Measurements from ENCODE around the gene CHST8. TPM values are rescaled to one million over a fixed set of nuclear protein-coding genes. Genes with fewer than 3 reads are reported as not detected.

CHST8 gene
- total RNA-seq, 1 experiment from 2014 or later: 0.12 TPM

- DNase-seq (ENCODE audit: extremely low read depth, low read depth): no peak
Observed at GRCh38 chr19:33730858-33731607, 109.3 kb downstream of the CHST8 start.

GRCh38 chr19:33731881-33732280 lies 110.1 kb downstream of the CHST8 start:
- no peak for DNase-seq (ENCODE audit: extremely low read depth, low read depth)

GRCh38 chr19:33734913-33735312 lies 113.2 kb downstream of the CHST8 start:
- DNase-seq (ENCODE audit: extremely low read depth, low read depth): no peak

DNA sequence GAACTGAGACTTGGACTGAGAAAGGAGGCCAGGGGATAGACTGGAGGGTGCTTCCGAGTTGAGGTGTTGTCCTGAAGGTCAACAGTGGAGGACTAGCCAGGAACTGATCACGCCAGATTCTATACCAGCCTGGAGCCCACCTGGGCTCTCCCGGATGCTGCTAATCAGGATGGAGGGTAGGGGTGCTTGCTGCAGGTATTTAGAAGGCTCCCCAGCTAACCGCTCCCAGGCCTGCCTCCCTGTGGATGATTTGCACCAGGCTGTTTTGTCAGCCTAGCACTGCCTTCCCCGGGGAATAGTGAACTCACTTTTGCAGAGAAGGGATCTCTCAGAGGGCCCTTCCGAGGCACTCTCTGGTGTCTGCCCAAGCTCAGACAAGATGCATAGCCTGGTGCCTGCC lies 114.4 kb downstream of the CHST8 start:
- DNase-seq (ENCODE audit: extremely low read depth, low read depth): no peak

DNA sequence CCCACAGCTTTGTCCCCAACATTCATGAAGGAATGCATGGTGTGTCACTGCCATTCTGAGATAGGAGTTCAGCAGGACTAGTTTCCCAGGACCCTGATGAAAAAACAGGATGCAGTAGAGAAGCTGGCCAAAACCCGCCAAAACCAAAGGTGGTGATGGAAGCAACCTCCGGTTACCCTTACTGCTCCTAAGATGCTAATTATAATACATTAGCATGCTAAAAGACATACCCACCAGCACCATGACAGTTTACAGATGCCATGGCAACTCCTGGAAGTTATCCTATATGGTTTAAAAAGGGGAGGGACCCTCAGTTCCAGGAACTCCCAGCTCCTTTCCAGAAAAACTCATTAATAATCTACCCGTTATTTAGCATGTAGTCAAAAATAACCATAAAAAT lies 115.0 kb downstream of the CHST8 start:
- DNase-seq (ENCODE audit: extremely low read depth, low read depth): no peak

GRCh38 chr19:33737681-33738371 lies 116.1 kb downstream of the CHST8 start:
- DNase-seq (ENCODE audit: extremely low read depth, low read depth): no peak

GRCh38 chr19:33740811-33741396 lies 119.2 kb downstream of the CHST8 start:
- peak; percentile 36 for DNase-seq (ENCODE audit: extremely low read depth, low read depth)

- DNase-seq (ENCODE audit: extremely low read depth, low read depth): no peak
Observed at GRCh38 chr19:33745297-33745696, 123.5 kb downstream of the CHST8 start.

GRCh38 chr19:33746159-33746558 lies 124.4 kb downstream of the CHST8 start:
- DNase-seq (ENCODE audit: extremely low read depth, low read depth): no peak

DNA sequence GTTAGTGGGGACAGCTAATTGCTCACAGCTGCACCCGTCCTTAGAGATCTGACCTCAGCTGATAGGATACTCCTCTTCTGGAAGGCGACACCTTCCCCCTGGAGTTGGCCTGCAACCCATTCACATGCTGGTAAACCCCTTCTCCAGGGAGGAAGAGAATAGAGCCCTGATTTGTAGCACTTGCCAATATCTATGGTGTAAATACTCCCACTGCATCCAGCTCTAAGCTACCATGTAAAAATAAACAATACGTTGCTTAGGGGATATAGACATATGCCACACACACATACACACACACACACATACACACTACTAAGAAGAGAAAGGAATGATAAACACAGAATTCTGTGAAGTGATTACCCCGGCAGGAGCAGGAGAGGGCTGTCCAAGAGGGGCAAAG lies 125.5 kb downstream of the CHST8 start:
- no peak for DNase-seq (ENCODE audit: extremely low read depth, low read depth)

- no peak for DNase-seq (ENCODE audit: extremely low read depth, low read depth)
Observed at GRCh38 chr19:33748231-33748630, 126.5 kb downstream of the CHST8 start.

DNA sequence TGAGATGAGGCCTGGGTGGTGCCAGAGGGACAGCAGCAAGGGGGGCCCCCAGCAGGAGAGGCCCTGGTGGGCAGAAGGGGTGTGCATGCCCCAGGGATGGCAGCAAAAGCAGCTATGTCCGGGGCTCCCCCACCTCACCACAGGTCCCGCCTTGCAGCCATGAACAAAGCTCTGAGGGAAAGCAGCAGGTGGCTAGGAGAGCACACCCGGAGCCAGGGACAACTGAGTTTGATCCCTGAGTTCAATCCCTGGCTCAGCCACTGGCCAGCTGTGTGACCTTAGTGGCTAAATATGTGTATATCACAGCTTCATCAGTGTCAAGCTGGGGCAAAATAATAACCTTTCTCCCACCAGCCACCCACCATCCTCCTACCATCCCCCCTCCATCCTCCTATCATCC lies 127.3 kb downstream of the CHST8 start:
- DNase-seq (ENCODE audit: extremely low read depth, low read depth): no peak

- DNase-seq (ENCODE audit: extremely low read depth, low read depth): no peak
Observed at GRCh38 chr19:33749619-33750175, 127.9 kb downstream of the CHST8 start.

DNA sequence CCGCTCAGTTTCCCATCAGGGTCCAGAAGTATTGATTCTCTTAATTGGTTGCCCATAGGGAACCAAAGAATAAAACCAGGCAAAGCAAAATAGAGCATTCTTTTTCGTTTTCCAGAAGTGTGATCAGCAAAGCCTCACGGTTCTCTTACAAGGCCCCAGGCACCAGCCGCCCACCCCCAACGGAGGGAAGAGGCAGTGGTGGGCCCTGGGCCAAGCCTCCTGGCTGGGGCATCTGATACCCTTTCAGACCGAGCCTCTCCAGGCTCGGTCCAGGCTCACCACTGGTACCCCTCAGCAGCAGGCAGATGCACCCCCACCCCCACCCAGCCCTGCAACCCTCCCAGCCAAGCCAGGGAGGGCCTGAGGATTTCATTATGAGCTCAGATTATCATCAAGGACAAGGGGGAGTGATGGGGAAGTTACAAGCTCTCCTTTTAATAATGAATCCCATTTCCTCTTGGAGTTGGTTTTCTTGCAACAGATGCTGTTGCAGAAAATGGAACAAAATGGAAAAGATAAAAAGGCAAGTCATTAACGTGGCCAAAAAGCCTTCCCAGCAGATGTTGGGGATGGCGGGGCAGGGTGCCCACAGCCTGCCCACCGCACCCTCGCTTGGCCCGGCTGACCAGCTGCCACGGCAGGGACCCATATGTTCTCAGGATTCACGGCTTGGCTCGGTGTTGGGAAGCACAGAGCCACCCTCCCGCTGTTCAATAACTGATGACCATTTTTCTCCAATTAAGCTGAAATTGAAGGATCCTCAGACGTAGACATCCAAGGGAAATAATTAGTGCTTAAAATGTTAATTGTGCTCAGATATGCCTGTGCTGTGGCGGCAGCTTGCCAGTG lies 129.1 kb downstream of the CHST8 start:
- DNase-seq (ENCODE audit: extremely low read depth, low read depth): no peak

DNA sequence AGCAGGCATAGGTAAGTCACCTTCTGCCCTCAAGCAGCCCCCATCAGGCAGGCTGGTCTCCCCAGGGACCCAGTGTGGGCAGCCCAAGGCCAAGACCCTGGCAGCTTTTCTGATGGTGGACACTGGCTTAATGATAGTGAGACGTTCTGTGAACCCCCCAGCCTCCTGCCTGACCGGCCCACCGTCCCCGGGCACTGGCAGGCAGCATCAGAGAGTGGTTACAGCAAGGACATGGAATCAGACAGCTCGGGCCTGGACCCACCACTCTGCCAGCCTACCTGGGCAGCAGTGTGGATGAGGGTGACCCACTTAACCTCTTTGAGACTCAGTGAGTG lies 129.7 kb downstream of the CHST8 start:
- no peak for DNase-seq (ENCODE audit: extremely low read depth, low read depth)

DNA sequence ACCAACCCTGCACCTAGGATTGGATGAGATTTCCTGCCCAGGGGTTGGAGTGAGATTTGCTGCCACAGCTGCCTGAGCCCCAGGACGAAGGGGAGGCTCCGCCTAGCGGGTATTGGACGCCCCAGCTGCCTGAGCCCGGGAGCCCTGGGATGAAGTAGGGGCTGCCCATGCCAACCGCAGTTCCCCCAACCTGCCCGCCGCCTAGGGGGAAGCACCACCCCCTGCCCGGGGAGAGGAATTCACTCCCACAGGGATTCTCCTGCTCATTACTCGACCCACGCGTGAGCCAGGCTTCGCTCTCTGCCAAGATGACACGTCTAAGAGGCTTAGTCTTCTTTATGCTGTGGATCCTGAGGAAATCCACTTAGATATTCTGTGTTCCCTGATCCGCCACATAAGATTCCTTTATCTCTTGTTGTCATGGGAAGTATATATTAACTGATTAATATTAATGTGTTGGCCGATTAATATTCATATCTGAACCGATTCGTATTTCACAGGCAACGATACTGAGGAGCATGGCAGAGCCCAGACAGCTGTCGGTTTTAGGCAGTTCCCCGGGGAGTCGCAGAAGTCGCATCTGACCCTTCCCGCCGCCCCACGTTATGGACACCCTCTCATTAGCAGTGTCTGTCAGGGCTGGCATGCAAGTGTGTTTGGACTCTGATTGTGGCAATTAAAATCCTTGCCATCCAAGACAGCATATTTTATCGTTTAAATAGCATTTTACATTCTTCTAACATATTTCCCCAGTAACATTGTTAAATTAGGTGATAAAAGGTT lies 130.5 kb downstream of the CHST8 start:
- no peak for DNase-seq (ENCODE audit: extremely low read depth, low read depth)

GRCh38 chr19:33752945-33753344 lies 131.2 kb downstream of the CHST8 start:
- no peak for DNase-seq (ENCODE audit: extremely low read depth, low read depth)

DNA sequence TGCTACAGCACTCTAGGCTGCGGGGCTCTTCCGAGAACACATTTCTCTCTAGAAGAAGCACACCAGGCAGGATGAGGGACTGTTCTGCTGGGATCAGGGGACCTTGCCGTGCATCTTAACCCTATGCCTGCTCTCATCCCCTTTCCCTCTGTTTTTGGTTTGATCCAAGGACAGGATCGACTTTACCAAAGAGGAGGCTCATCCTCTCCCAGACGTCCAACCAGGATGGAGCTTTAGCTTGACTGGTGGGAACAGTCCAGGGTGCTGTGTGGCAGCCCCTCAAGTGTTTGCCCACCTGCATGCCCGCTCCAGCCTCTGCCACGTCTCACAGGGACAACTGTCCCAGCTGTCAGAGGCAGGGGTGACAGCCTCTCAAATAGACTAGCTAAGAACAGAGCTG lies 132.6 kb downstream of the CHST8 start:
- no peak for DNase-seq (ENCODE audit: extremely low read depth, low read depth)

GRCh38 chr19:33755099-33756035 lies 133.6 kb downstream of the CHST8 start:
- DNase-seq (ENCODE audit: extremely low read depth, low read depth): no peak
